Endothelial cell of umbilical vein (primary cell): Measurements from ENCODE around the gene SLC50A1. TPM values are rescaled to one million over a fixed set of nuclear protein-coding genes. Genes with fewer than 3 reads are reported as not detected.

Experiments
- BruUV-seq: library from RNA; stranded (reverse); fragments of 400-500 nt; replicated peaks from 2 replicates; lab custom pipeline; 2021; lab: Mats Ljungman, UMichigan
- CTCF ChIA-PET: fragments of 300-600, 350-600 bp; sonication (Branson Sonifier 250); formaldehyde crosslinking; loops from one replicate; lab custom pipeline; 2021; ENCODE audit warnings: antibody characterized with exemption, inconsistent platforms; lab: Charles Lee
- POLR2A ChIA-PET: fragments of 300-600, 350-600 bp; sonication (Branson Sonifier 250); formaldehyde crosslinking; loops from one replicate; lab custom pipeline; 2021; ENCODE audit warnings: antibody characterized with exemption, inconsistent platforms; lab: Charles Lee
- DNase-seq: peaks from one replicate; pipeline ENCODE4 v3.0.0-alpha.2; 2011; ENCODE audit warnings: low read depth, low spot score
- FAIRE-seq: peaks from 2 replicates; lab custom pipeline; 2011; peaks lifted over from hg19 to GRCh38; lab: Jason Lieb, UNC
- H2AFZ ChIP-seq: 2 replicates; pipeline ENCODE4 v1.6.0; 2012; ENCODE audit warnings: low read depth, low read length, control low read depth, inconsistent platforms
- H3K27ac ChIP-seq: 2 replicates; pipeline ENCODE4 v1.5.1; 2011; ENCODE audit warnings: low read depth, mild to moderate bottlenecking, control low read depth, low read length, moderate library complexity; ENCODE audit not compliant: insufficient read depth
- H3K27me3 ChIP-seq, 2 experiments: 2 replicates each; pipeline versions ENCODE4 v1.6.0 to v1.6.1; 2011; ENCODE audit warnings: low read length in 2 of 2, mixed read lengths in 1 of 2; ENCODE audit not compliant: control insufficient read depth in 2 of 2, insufficient read depth in 2 of 2
- H3K36me3 ChIP-seq, 2 experiments: 2 replicates in 1 of 2; 3 replicates in 1 of 2; pipeline ENCODE4 v1.5.1; 2011; ENCODE audit warnings: low read length in 2 of 2, mild to moderate bottlenecking in 1 of 2, moderate library complexity in 1 of 2; ENCODE audit not compliant: control insufficient read depth in 2 of 2, insufficient read depth in 2 of 2; ENCODE audit errors: extremely low read depth in 1 of 2
- H3K4me1 ChIP-seq: 3 replicates; pipeline ENCODE4 v1.5.1; 2011; ENCODE audit warnings: mild to moderate bottlenecking, low read length; ENCODE audit not compliant: control insufficient read depth, insufficient read depth; ENCODE audit errors: extremely low read depth
- H3K4me2 ChIP-seq: 2 replicates; pipeline ENCODE4 v1.6.1; 2011; ENCODE audit warnings: low read length, control low read depth, mixed read lengths; ENCODE audit not compliant: insufficient read depth
- H3K4me3 ChIP-seq, 3 experiments: fragments of 200-600 bp in 1 of 3; sonication (generic), shearing (Covaris generic) in 1 of 3; replicated peaks in 1 of 3; 2 replicates each; pipeline ENCODE4 v1.5.1; 2011 to 2016; ENCODE audit warnings: control low read depth in 3 of 3, low read length in 3 of 3, mild to moderate bottlenecking in 2 of 3, inconsistent platforms in 1 of 3, low read depth in 1 of 3, moderate library complexity in 1 of 3; ENCODE audit not compliant: insufficient read depth in 1 of 3
- H3K79me2 ChIP-seq: 2 replicates; pipeline ENCODE4 v1.6.0; 2012; ENCODE audit warnings: low read length, inconsistent platforms; ENCODE audit not compliant: control insufficient read depth, insufficient read depth
- H3K9ac ChIP-seq: replicated peaks from 2 replicates; pipeline ENCODE3; 2011; ENCODE audit warnings: low read length, control low read depth; ENCODE audit not compliant: insufficient read depth; ENCODE audit errors: extremely low read depth
- H3K9me1 ChIP-seq: replicated peaks from 3 replicates; pipeline ENCODE4 v1.6.0; 2011; ENCODE audit warnings: mild to moderate bottlenecking, low read length; ENCODE audit not compliant: control insufficient read depth, insufficient read depth; ENCODE audit errors: extremely low read depth
- H3K9me3 ChIP-seq: replicated peaks from 2 replicates; pipeline ENCODE4 v1.5.1; 2012; ENCODE audit warnings: low read length, inconsistent platforms; ENCODE audit not compliant: control insufficient read depth, insufficient read depth
- H4K20me1 ChIP-seq: replicated peaks from 2 replicates; pipeline ENCODE3; 2011; ENCODE audit warnings: mild to moderate bottlenecking, low read length; ENCODE audit not compliant: control insufficient read depth, insufficient read depth; ENCODE audit errors: extremely low read depth
- CTCF ChIP-seq, 2 donors: IDR thresholded peaks; 1 replicate in 1 of 2; 2 replicates in 1 of 2; pipeline ENCODE4 v1.5.1; 2011; ENCODE audit warnings: low read length in 2 of 2, mild to moderate bottlenecking in 2 of 2, moderate library complexity in 2 of 2, control low read depth in 1 of 2, inconsistent platforms in 1 of 2, low read depth in 1 of 2; ENCODE audit not compliant: insufficient read depth in 1 of 2; ENCODE audit errors: extremely low read depth in 1 of 2
- EZH2 ChIP-seq: IDR thresholded peaks from 2 replicates; pipeline ENCODE4 v1.6.1; 2012; ENCODE audit warnings: borderline replicate concordance, low read depth, mild to moderate bottlenecking, moderate library complexity, low read length, inconsistent platforms; ENCODE audit not compliant: severe bottlenecking
- FOS ChIP-seq: IDR thresholded peaks from 2 replicates; pipeline ENCODE4 v1.6.1; 2011; ENCODE audit warnings: mild to moderate bottlenecking, low read length, moderate library complexity, borderline replicate concordance; ENCODE audit not compliant: insufficient read depth
- GATA2 ChIP-seq: IDR thresholded peaks from 2 replicates; pipeline ENCODE4 v1.7.0; 2011; ENCODE audit warnings: low read depth, mild to moderate bottlenecking, moderate library complexity, mixed read lengths, low read length; ENCODE audit not compliant: insufficient read length, insufficient read depth
- JUN ChIP-seq: IDR thresholded peaks from 2 replicates; pipeline ENCODE4 v1.6.1; 2011; ENCODE audit warnings: borderline replicate concordance, low read depth; ENCODE audit not compliant: insufficient read length, insufficient read depth
- MAX ChIP-seq: IDR thresholded peaks from 2 replicates; pipeline ENCODE4 v1.6.1; 2011; ENCODE audit not compliant: insufficient read depth, insufficient read length
- MYC ChIP-seq: IDR thresholded peaks from one replicate; pipeline ENCODE4 v1.6.1; 2011; ENCODE audit warnings: mild to moderate bottlenecking, low read depth, low read length
- POLR2A ChIP-seq: IDR thresholded peaks from 2 replicates; pipeline ENCODE4 v1.6.1; 2012; ENCODE audit warnings: low read depth, mild to moderate bottlenecking, control low read depth, low read length
- POLR2AphosphoS5 ChIP-seq: IDR thresholded peaks from 2 replicates; pipeline ENCODE4 v1.6.1; 2012; ENCODE audit warnings: low read depth, mild to moderate bottlenecking, control low read depth, low read length, moderate library complexity; ENCODE audit not compliant: insufficient read depth
- dilution Hi-C: fragments of 300-500 bp; cut with MboI; formaldehyde crosslinking; loops from one replicate; pipeline ENCODE4 v1.15.0; 2019; ENCODE audit warnings: low sequenced_read_pairs; ENCODE audit not compliant: extremely low pct_ligation_motif_present
- intact Hi-C: fragments of 100-400 bp; cut with micrococcal nuclease; formaldehyde crosslinking; loops from one replicate; pipeline ENCODE4 v1.10.0; 2022
- polyA plus RNA-seq, 4 experiments: library from polyadenylated mRNA; depleted of rRNA in 3 of 4; stranded (reverse) in 3 of 4; unstranded in 1 of 4; fragments of >200 nt; gene quantifications; 2 replicates each; pipeline versions ENCODE4 v1.2.1 to v1.2.3, GENCODE V29; 2011 to 2012; ENCODE audit warnings: missing spikeins in 1 of 4
- total RNA-seq: library from RNA; stranded (reverse); gene quantifications from 2 replicates; pipeline ENCODE4 v1.2.3, GENCODE V29; 2021

The SLC50A1 gene
- total and polyA plus RNA-seq, 2 donors (not counting 3 experiments of a cell fraction or from before 2014, with no cell fraction given) = 29.5 to 66.1 TPM

- POLR2A ChIA-PET = no interaction called here
- H3K4me3 ChIP-seq = no peak overlapping the region
- H3K27ac ChIP-seq = no peak overlapping the region
- intact Hi-C loops = no loop called here
- H3K36me3 ChIP-seq = peaks cover 3 to 9% of the 10 kb centered on the region in 2 experiments
- TF ChIP-seq MYC (no peak), FOS (no peak), GATA2 (no peak), EZH2 (no peak), CTCF (IDR thresholded peaks at IDR 0.05; ENCODE audit: extremely low read depth in 1 of 2, insufficient read depth in 1 of 2, low read depth in 1 of 2, low read length in 2 of 2) (no peak), POLR2A (no peak), POLR2AphosphoS5 (no peak), JUN (no peak), MAX (no peak)
- dilution Hi-C loops = no loop called here
- H2AFZ ChIP-seq = no peak overlapping the region
- no TSS peak for BruUV-seq
- no peak overlapping the region for H3K9ac ChIP-seq
- CTCF ChIA-PET = interaction anchor here (1.4 to 8.3 kb wide), 2 partner anchors 76 to 86 kb away, joined by 5 to 673 read pairs; no protein-coding TSS in a partner anchor
- H3K27me3 ChIP-seq = no peaks in the 10 kb centered on the region
- no peaks in the 10 kb centered on the region for H3K9me1 ChIP-seq
- H3K4me2 ChIP-seq = no peak overlapping the region
- peaks cover 16% of the 10 kb centered on the region for H3K79me2 ChIP-seq
- H3K4me1 ChIP-seq = peaks cover 26% of the 10 kb centered on the region
- H4K20me1 ChIP-seq = no peaks in the 10 kb centered on the region
- FAIRE-seq = no peak
- DNase-seq = no peak
- H3K9me3 ChIP-seq = no peaks in the 10 kb centered on the region
Measured at GRCh38 chr1:155170806-155171205, 35.2 kb downstream of the SLC50A1 start.
